ENCODE results near the gene CAMKMT.

Gene CAMKMT

DNA sequence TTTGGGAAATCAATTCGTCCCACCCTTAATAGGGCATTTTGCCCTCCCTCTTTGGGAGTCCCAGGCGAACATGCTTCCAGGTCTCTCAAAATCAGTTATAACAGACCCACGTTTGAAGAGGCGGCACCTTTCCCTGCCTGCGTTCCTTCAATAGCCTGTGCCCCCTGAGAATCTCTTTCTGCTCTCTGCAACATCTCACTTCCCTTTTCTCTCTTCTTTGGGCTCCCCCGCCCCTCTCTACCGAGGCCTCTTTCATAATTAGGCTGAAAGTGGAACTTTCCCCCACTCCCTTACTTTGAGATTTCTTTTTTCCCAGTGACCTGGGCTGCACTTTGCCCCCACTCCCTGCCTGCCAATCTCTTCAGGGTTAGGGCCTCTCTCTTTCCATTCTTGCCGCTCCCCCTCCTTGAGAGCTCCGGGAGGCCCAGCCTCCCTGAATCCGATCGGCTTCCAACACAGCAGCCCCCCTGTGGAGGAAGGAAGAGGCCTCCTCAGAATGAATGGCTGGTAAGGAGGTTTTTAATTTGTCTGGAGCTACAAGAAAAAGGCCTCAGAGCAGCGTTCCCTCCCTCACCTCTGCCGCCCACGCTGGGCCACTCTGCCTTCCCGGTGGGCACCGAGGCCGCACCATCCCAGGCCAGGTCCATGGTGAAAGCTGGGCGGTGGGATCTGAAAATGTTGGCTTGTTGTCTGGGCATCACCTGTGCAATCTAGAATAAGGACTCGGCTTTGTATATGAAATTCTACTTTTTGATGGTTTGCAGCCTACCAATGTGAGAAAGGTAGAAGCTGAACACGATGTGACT, 417.1 kb downstream of the CAMKMT start:
- no peak for FAIRE-seq

DNA sequence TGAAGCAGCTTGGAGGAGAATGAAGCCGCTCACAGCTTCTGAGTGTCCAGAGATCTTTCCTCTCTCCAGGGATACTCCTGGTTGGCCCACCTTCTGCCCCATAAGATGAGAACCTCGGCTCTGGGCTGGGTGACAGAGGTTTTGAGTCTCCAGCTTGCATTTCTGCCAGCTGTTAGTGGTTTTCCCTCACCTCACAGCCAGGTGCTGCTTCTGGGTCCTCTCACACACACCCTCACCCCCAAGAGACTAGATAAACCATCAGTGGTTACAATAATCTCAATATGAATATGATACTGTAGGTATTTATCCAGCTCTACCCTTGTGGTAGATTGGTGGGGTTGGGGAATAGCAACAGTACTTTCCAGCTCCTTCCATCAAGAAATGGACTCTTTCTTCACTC, 418.0 kb downstream of the CAMKMT start:
- no peak for FAIRE-seq

DNA sequence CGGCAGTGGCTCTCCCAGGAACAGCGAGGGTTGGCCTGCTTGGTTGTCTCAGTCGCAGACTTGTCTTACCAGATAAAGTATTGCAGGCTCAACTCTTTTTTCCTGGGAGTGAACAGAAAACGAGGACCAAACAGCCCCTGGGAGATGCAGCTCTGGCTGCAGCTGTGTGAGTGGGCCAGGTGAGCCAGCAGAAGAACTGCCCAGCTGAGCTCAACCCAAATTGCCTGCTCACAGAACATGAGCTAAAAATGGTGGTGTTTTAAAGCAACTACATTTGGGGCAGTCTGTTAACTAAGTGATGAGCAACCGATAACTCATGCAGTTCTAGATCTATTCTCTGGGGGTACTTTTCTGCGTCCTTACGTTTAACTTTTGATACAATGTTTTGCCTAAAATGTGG, 418.7 kb downstream of the CAMKMT start:
- no peak for FAIRE-seq

DNA sequence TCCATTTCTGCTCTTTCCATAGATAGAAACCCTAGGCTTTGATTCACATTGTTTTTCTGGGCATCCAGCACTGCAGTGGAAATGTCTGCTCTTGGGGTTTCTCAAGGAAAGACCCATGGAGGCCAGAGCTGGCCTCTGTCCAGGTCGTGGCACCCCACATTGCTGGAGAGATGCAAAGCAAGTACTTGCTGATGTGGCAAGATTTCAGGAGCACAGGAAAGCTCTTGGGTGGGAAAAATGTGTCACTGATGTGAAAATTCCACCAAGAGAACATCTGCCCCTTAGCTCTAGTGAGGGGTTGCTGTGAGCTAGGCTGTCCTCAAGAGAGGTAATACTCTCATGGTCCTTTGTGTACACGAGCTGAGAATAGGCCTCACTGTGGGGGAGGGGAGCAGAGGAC, 423.7 kb downstream of the CAMKMT start:
- no peak for FAIRE-seq

DNA sequence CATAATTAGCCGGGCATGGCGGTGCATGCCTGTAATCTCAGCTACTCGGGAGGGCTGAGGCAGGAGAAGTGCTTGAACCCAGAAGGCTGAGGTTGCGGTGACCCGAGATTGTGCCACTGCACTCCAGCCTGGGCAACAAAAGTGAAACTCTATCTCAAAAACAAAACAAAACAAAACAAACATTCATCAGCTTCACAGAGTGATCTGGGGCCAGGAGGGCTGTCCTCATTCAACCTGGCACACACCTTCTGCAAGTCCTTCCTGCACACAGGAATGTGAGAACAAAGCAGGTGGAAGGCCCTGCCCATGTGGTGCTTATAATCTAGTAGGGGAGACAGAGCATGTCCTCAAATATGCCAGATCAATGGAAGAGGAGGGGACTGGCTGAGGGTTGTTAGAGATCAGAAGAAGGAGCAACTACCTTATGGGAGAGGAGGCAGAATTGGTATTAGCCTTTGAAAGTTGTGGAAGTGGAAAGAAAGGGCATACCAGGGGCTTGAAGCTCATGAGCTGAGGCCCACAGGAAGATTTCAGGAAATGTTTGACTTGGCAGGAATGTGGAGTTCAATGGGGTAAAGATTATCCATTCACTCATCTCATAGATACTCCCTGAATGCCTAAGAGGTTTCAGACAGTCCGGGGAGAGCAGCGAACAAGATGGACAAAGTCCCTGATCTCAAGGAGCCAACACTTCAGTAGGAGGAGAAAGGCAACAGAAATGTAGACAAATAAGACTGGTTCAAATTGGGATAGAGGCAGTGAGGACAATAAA, 424.5 kb downstream of the CAMKMT start:
- no peak for FAIRE-seq

DNA sequence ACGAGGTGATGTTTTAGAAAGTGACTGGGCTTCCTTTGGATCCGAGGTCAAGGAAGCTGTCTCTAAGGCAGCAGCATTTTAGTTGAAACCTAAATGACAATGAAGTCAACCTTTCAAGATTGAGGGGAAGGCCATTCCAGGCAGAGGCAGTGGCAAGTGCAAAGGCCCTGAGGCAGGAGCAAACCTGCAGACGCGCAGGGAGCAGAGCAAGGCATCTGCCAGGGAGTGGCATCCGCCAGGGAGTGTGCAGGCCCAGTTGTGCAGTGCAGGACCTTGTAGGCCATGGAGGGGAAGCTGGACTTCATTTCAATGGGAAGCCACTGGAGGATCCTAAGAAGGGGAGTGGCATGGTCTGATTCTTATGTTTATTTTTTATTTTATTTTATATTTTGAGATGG, 425.1 kb downstream of the CAMKMT start:
- FAIRE-seq: no peak

DNA sequence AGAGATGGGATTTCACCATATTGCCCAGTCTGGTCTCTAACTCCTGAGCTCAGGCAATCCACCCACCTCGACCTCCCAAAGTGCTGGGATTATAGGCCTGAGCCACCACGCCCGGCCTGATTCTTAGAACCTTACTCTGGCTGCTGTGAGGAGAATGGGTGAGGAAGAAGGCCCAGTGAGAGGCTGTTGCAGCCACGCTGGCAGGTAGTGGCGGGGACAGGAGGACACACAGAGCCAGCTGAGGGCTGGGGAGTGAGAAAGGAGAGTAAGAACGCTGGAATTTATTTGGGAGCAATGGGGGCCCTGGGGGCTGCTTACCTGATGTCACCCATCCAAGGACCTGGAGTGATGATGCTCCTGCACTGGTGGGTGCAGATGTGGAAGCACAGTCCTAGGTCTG, 425.9 kb downstream of the CAMKMT start:
- FAIRE-seq: no peak

DNA sequence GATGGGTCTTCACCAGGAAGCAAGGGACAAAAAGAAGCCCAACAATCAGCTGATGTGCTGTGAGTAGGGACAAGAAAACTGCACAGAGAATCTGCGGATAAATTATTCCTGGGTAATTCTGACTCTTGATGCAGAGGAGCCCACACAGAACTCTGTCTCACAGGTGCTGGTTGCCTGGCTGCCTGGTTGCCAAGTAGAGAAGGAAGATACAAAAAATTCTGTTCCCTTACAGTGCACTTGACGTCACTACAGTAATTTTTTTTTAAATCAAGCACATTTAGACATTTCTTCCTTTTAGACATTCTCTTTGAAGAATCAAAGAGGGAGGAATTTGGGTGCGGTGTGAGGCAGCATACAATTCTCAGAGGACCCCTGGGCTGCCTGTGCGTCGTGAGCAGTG, 427.7 kb downstream of the CAMKMT start:
- no peak for FAIRE-seq

DNA sequence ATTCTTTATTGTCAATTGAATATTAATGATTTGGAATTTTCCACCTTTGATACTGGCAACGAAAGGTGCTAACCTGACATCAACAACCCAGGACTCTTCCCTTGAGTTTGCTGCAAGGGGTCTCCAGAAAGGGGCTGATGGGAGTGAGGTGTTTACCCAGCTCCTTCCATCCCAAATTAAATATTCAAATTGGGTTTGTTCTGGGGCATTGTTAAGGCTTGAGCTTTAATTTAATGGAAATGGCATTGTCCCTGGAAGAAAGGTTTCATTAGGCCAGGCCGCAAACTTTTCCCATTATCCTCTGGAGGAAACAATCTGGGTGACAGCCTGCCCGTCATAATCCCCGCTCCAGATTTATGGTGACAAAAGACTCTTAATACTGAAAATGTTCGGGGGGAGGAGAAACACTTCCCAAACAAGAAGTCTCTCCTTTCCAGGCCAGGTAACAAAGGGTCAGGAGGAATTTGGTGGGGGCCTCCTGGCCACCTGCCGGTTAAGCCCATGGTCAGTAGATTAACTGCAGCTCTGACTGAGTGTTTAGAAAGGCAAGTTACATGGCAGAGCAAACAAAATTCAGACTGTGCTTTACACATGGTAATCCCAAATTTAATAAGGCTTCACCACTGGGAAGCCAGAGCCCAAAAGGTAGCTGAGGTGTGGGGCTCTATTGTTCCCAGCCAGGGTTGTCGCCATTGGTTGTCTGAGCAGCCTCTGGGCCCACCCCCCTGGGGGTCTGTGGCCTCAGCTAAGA, 428.4 kb downstream of the CAMKMT start:
- FAIRE-seq: no peak

DNA sequence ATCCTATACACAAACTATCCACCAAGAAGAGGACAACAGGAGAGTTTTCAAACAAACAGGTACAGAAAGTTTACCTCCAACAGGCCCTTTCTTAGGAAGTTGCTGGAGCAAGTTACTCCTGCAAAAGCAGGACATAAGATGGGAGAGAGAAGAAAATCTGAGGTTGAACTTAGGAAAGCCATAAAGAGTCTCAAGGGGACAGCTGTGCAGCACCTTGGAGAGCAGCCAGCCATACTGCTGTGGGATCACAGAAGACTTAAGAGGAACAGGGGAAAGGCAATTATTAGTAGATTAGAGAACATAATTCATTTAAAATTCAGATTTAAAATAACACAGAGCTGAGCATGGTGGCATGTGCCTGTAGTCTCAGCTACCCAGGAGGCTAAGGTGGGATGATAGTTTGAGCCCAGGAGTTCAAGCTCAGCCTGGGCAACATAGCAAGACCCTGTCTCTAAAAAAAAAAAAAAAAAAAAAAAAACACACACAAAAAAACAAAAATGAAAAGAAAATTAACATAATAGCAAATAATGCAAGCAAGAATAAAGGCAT, 431.6 kb downstream of the CAMKMT start:
- no peak for FAIRE-seq

DNA sequence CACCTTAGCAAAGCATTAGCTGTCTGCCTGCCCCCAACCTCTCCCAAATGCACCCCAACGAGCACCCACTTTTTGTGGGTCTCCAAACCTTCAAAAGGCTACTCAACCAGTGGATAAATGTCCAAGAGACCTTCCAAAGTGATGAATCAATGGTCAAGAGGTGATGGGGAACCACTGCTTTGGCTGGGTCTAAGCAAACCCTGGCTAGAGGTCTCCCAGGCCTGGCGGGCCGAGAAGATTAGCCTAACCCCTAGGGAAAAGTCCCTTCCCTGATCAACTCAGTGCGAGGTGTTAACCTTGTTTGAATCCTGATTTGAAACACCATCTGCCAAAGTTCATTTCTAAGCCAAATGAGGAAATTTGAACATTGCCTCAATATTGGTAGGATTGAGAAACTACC, 435.0 kb downstream of the CAMKMT start:
- FAIRE-seq: no peak

DNA sequence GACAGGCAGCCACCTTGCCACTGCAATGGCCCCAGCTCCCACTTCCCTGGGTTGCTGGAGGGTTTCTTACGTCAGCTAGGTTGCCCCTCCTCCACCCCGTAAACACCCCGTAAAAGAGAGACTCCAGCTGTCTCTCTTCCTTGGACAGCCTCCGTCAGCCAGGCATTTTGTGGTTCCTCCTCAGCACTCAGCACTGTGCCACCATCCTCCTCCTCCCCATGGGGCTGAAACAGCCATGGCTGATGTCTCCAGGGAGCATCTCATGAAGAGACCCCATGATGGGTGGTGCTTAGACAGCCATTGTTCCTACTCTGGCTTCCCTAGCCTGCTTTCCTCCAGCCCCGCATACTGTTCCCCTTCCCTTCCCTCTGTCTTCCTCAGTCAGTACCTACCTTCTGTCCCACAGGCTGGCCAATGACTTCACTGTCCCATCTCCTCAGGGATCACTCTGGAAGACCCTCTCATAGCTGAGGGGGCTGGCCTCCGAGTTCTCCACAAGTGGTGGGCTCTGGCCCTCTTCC, 436.5 kb downstream of the CAMKMT start:
- FAIRE-seq: no peak

DNA sequence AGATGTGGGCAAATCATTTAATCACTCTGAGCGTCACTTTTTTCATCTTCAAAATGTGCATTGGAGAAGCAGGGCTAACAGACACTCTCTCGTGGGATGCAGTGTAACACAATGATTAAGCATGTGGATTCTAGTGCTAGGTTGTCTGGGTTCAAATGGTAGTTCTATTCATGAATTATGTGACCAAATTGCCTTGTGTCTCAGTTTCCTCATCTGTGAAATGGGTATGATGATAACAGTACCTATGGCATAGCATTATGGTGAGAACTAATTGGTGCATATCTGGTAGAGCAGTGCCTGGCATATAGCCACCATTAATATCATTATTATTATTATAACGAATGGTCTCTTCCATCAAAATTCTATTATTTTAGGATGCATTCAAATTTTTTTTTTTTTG, 437.4 kb downstream of the CAMKMT start:
- no peak for FAIRE-seq

DNA sequence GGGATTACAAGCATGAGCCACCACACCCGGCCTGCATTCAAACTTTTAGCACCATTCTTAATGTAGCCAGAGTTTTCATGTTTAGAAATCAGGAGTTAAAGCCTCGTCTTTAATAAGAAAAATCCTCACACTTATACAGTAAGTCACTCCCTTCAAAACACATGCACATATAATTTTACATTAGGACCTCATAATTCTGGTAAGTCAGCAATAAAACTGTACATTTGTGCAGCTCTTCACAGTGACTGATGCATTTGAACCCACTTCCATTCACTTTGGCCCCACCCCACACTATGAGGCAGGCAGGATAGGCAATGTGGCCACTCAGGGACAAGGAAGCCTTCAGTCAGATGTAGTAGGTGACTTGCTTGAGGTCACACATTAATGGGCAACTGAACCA, 438.0 kb downstream of the CAMKMT start:
- no peak for FAIRE-seq

DNA sequence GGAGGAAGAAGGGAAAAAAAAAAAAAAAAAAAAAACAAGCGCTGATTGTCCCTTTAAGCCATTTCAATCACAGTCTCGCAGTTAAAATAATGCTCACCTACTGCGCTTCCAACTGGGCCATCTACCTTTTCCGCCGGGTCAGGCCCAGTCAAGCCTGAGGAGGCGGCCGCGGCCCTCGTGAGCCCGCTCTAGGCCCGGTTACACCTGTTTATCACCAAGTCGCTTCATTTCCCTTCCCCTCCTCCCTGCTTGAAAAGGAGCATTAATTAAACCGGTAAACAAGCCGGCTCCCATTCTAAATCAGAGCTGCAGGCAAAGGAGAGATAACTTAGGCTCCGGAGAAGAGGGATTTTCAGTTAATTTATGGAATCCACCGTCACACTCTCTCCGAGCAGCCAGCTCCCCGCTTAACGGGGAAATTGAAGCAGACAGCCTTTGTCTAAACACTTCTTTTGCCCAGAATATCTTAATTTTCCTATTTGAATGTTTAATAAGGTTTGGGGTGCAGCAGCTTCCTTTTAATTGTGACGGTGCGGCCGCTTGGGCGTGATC, 439.6 kb downstream of the CAMKMT start:
- FAIRE-seq: no peak

DNA sequence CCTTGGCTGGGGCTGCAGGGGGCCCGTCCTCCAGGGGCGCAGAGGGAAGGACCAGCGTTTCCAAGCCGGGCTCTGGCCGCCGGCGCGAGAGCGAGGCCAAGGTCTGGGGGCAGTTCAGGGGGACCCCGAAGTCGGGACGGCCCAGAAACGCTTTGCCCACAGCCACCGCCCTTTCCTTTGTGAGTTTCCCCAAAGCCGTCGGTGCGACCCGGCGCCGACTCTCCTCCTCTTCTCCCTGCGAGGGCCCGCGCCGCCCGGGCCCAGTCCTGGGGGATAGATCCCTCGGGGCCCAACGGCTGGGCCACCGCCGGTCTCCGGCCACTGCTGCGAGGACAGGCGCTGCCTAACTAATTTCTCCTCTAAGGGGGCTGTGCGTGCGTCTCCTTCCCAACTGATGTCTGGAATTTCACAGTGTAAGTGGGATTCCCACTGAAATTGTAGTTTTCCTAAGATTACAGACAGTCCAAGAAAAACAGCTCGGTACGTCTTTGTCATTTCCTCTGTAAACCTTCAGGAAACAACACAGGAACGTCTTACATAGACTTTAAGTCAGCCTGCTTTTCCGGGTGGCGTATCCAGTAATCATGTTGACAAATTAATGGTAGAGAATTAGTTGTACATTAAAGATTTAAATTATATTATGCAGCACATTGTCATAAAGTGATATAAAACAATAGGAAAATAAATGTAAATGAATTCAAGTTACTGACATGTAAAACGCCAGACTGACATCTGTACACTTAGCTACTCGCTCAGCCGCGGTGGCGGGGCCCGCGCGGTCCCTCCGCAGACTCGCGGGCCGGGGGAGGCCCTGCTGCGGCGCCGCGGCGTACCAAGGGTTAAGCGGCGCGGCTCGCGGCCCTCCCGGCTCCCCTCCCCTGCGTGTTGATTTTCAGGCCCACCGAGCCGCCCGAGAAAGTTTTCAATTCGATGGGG, 440.4 kb downstream of the CAMKMT start:
- FAIRE-seq: no peak

DNA sequence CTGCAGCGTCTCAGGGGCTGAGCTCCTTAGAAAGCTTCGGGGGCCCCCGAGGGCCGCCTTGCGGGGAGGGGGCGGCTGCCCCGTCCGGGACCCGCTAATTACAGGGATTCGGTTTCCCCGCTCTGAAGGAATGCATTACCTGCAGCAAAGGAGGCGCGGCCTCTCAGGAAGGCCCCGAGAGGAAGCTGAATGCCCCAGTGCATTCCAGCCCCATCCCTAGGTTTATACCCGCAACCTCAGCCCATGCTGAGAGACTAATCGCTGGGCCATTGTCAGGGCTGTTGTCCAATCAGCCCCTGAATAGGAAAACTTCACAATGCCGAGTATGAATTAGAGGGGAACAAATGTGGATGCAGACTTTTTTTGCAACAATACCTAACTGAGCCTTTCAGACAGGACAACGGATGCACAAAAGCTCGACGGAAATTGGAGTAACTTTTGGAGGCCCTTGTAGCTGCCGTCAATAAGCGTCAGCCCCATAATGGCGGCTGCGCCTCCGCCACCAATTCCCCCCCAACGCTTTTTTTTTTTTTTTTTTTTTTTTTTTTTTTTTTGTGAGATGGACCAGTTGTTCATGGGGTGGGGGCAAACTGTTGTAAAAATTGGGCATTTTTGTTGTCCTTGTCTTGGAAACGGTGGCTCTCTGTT, 441.2 kb downstream of the CAMKMT start:
- FAIRE-seq: no peak

DNA sequence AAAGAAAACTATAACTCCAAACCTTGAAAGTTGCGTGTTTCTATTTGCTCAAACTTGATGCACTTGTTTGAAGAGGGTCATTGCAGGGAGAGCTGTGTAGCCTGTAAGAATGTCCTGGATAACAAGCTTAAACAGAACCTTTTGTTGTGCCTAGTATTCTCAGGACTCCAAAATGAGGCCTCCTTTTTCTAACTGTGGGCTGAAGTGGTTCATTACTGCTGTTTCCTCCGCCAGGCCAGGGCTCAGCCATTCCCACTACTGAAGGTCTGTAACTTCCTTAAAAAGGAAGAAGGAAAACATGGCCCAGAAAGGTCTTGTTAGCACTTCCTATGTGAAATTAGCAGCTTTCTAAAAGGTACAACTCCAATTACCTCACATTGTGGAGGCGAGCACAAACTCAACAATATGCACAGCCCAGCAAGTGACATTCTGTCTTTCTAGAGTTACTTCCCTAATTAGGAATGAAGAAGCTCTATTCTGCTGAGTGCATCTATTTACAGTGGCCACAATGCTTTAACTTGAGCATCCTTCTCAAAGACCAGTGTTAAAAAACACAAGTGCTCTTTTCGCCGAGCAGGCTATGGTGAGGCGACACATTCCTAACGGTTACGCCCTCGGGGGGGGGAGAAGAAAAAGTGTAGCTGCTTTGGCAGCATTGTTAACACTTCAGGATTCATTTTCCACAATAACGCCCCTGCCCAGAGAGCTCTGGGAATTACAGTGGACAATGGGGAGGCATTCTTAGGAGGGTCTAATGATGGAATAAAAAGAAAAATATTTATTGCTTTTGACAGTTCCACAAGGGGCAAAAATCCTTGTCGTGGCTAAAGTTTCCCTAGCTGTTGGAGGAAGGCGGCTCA, 442.9 kb downstream of the CAMKMT start:
- FAIRE-seq: no peak

DNA sequence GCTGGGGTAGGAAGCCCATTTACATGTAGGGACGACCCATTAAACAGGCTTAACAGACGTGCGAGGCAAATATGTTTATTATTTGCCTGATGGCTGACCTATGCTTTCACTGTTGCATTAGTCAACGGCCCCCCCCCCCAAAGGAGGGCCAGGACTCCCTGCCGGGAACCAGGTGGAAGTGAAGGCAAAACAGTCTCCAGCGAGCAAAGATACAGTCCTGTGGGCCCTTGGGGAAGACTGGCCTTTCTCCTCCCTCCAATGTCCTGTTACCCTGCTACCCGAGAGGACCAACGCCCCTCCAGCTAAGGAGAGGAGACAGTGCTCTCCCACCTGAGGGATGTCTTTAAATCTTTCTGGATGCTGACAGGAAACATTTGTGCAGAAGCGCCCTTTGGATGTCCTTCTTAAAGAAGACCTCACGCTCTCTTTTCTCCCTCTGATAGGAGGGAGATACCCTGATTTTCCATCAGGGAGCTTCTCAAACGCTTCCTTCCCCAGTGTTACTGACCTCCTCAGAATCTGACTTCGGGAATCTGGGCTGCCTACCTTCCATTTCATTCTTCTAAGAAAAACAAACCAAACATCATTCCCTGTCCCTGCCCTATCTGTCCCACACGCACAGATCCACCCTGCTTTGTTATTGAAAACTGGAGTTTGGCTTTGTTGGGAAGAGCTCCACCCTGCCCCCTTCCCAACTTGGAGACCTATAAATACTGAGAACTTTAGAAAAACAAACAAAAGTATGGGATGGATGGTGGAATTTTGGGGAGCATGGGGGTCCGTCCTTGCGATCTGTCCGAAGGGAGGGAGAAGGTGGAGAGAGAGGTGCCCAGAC, 443.9 kb downstream of the CAMKMT start:
- FAIRE-seq: no peak
